BJ (cell line): ENCODE results near the gene CCDC14. TPM values are rescaled to one million over a fixed set of nuclear protein-coding genes. Genes with fewer than 3 reads are reported as not detected.

ENCODE experiments used
- CTCF ChIA-PET: fragments of 350-600 bp; formaldehyde crosslinking; extraction: SDS; loops from one replicate; lab custom pipeline; 2021; ENCODE audit warnings: antibody characterized with exemption, inconsistent platforms; lab: Yijun Ruan, JAX
- POLR2A ChIA-PET: fragments of 300-600 bp; sonication (Branson Sonifier 250); formaldehyde crosslinking; extraction: SDS; loops from one replicate; lab custom pipeline; 2021; ENCODE audit warnings: antibody characterized with exemption; lab: Charles Lee
- DNase-seq: peaks from one replicate; pipeline ENCODE4 v3.0.0-alpha.2; 2011; ENCODE audit warnings: low read depth
- H3K27me3 ChIP-seq: 2 replicates; pipeline ENCODE4 v1.6.0; 2011; ENCODE audit warnings: low read length; ENCODE audit not compliant: control insufficient read depth, insufficient read depth
- H3K36me3 ChIP-seq: 2 replicates; pipeline ENCODE4 v1.5.1; 2011; ENCODE audit warnings: low read length; ENCODE audit not compliant: control insufficient read depth, insufficient read depth
- H3K4me3 ChIP-seq: 2 replicates; pipeline ENCODE4 v1.5.1; 2011; ENCODE audit warnings: low read depth, mild to moderate bottlenecking, control low read depth, low read length
- CTCF ChIP-seq: IDR thresholded peaks from 2 replicates; pipeline ENCODE4 v1.5.1; 2011; ENCODE audit warnings: low read depth, mild to moderate bottlenecking, control low read depth, inconsistent platforms, low read length, moderate library complexity; ENCODE audit not compliant: insufficient read depth
- polyA plus RNA-seq: library from polyadenylated mRNA; depleted of rRNA; stranded (reverse); fragments of >200 nt; gene quantifications from 2 replicates; pipeline ENCODE4 v1.2.3, GENCODE V29; 2011

Gene CCDC14
- polyA plus RNA-seq, 1 experiment: 112 TPM

- POLR2A ChIA-PET: no interaction called here
- CTCF ChIA-PET: interaction anchor here (0.5 to 2.6 kb wide), 9 partner anchors 9 to 119 kb away, joined by 3 to 8 read pairs (median 4); no protein-coding TSS in a partner anchor
- peak overlapping the region; percentile 87 for H3K4me3 ChIP-seq
These were observed 79.9 kb downstream of the CCDC14 start for GRCh38 chr3:123880998-123881561.

GRCh38 chr3:123878807-123879206 is 82.2 kb downstream of the CCDC14 start:
- ChIA-PET CTCF (interaction anchor here (0.6 to 1.6 kb wide), 2 partner anchors 88 to 156 kb away, joined by 3 to 6 read pairs; no protein-coding TSS in a partner anchor), POLR2A (no interaction called here)
- TF ChIP-seq CTCF: no peak
- H3K36me3 ChIP-seq: peaks cover 27% of the 10 kb centered on the region
- no peaks in the 10 kb centered on the region for H3K27me3 ChIP-seq
- H3K4me3 ChIP-seq: no peak overlapping the region
- no peak for DNase-seq

More at GRCh38 chr3:123880998-123881561, 79.9 kb downstream of the CCDC14 start:
- no peaks in the 10 kb centered on the region for H3K27me3 ChIP-seq
- H3K36me3 ChIP-seq: peaks cover 24% of the 10 kb centered on the region
- DNase-seq: no peak
- peak; percentile 73 for TF ChIP-seq CTCF

- DNase-seq: no peak
- Histone ChIP-seq H3K4me3 (no peak overlapping the region), H3K27me3 (no peaks in the 10 kb centered on the region), H3K36me3 (peaks cover 27% of the 10 kb centered on the region)
- ChIA-PET CTCF (interaction anchor here (1.0 kb wide), 1 partner anchor 104 kb away, joined by 4 read pairs; no protein-coding TSS in a partner anchor), POLR2A (no interaction called here)
- no peak for TF ChIP-seq CTCF
These were observed 83.1 kb downstream of the CCDC14 start for GRCh38 chr3:123877965-123878364.

GRCh38 chr3:123877466-123877865 is 83.6 kb downstream of the CCDC14 start:
- CTCF ChIA-PET: interaction anchor here (1.0 kb wide), 1 partner anchor 104 kb away, joined by 4 read pairs; no protein-coding TSS in a partner anchor

GRCh38 chr3:123876858-123877257 is 84.2 kb downstream of the CCDC14 start:
- H3K36me3 ChIP-seq: peaks cover 30% of the 10 kb centered on the region
- no peak for DNase-seq
- CTCF ChIA-PET: no interaction called here
- POLR2A ChIA-PET: no interaction called here
- H3K27me3 ChIP-seq: no peaks in the 10 kb centered on the region
- TF ChIP-seq CTCF: peak; percentile 22; the same call in 1 of the 2 replicates
- no peak overlapping the region for H3K4me3 ChIP-seq

More at GRCh38 chr3:123877466-123877865, 83.6 kb downstream of the CCDC14 start:
- Histone ChIP-seq H3K27me3 (no peaks in the 10 kb centered on the region), H3K4me3 (no peak overlapping the region), H3K36me3 (peaks cover 29% of the 10 kb centered on the region)
- TF ChIP-seq CTCF: no peak
- no peak for DNase-seq
- POLR2A ChIA-PET: no interaction called here
